Occipital lobe (tissue), 2 donors: ENCODE results near the gene PACRG. TPM values are rescaled to one million over a fixed set of nuclear protein-coding genes. Genes with fewer than 3 reads are reported as not detected.

Experiments
- DNase-seq: peaks from one replicate; lab custom pipeline; 2025; lab: John Stamatoyannopoulos, UW
- total RNA-seq: library from RNA; depleted of rRNA; stranded (reverse); fragments of >200 nt; gene quantifications from one replicate; pipeline ENCODE4 v1.2.3, GENCODE V29; 2014

Gene PACRG
- total RNA-seq, 1 donor from 2014 or later, result 6.7 TPM

DNA sequence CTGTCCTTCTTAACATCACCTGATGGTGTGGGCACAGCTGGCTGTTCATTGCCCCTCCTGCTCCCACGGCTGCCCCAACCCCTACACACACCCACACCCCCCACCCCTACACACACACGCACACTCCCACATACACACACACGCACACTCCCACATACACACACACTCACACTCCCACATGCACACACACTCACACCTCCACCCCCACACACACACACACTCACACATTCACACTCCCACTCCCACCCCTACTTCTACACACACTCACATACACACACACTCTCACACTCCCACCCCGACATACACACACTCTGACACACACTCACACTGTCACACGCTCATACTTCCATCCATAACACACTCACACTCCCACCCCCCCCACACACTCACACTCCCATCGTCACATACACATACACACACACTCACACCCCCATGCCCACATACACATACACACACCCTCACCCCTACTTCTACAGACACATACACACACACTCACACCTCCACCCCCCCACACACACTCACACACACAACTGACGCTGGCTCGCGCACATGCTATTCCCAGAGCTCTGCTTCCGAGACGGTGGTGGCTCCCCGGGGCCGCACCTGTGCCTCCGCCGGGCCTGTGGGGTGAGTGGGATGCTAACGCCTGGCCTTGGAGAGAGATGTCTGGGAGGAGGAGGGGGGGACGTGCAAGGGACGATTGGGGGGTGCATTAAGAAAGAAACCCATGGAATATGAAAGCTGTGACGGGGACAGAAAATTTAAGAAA lies 512.0 kb downstream of the PACRG start:
- DNase-seq, result no peak

DNA sequence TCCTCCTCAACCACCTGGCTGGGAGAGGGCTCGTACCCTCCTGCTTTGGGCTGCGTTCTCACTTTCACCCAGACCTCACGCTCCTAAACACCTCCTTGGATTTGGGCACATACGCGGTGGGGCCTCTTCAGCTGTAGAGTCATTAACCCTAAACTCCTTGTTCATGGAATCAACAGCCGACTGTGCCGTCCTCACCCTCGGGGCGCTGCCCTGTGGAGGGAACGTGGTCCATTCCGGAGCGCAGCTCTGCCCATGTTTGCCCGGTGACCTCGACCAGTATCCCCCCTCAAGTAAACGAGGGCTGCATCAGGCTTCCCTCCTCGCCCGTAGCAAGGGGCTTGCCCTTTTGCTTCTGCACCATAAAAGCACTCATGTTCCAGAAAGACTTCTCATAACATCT lies 512.8 kb downstream of the PACRG start:
- no peak for DNase-seq

DNA sequence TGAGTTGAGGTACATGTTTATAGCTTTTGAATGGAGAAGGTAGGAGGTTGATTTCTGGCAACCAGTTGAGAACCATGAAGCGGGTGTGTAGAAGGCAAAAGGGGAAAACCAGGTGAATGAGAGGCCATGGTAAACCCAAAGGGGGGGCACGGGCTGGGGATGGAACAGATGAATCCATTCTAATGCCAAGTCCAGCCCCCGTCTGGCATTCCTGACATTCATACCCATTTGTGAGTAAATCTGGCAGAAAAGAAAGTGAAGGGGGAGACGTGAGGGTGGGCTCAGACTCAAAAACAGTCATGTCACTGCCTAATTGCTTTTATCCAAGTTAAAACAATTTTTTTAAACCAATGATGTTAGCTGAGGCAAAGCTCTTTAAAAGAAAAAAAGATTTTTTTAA lies 513.9 kb downstream of the PACRG start:
- no peak for DNase-seq

DNA sequence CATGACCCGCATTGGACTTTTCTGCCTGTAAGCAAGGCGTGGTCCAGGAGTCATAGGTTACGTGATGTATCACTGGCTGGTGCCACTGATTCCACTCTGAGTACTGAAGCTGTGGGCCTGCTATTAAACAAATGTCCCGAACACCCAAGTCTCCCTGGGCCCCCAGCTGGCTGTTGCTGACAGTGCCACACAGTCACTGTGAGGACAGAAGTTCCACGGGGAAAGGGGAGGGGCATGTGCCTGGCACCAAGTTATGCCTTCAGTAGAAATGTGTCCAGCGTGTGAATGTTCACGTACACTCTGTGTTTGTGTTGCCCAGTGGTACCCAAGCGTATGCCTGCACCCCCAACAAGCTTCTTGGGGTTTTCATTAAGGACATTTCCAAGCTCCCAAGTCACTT lies 515.3 kb downstream of the PACRG start:
- DNase-seq, result peak; percentile 55

DNA sequence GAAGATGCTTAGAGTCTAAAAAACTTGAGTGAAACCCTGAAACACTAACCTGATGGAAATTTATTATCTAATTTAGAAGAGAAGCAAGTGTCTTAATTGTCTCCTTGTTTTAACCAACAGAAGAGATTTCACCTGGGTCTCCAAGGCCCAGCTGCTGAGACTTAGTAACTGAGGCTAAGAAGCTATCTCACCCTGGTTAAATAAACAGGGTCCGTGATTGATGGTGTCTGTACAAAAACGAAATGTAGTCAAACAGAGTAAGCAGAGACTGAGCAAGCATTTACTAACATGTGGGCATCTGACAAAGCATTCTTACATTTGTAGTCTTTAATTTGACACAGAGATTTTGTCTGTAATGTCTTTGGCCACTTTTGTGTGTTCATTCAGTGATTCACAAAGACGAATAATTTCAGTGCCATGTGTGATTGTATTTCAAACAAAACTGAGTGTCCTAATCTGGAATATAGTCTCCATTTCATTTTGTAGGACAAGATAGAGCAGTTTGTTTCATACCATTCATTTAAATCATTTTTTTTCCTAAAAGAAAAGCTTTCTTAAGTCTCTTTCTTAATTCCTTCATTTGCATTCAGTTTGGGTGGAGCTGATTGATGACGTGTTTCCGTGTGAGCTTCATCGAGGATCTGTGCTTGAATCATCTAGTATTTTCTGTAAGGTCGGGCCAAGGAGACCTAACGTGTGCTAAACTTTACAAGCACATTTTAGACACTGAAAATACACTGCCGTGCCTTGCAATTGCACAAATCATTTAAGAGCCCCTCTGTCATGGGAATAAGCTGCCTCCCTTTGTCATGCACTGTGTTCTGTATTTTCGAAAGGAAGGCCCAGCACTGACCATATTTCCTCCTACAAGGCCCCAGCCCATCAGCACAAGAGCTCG lies 516.2 kb downstream of the PACRG start:
- no peak for DNase-seq

DNA sequence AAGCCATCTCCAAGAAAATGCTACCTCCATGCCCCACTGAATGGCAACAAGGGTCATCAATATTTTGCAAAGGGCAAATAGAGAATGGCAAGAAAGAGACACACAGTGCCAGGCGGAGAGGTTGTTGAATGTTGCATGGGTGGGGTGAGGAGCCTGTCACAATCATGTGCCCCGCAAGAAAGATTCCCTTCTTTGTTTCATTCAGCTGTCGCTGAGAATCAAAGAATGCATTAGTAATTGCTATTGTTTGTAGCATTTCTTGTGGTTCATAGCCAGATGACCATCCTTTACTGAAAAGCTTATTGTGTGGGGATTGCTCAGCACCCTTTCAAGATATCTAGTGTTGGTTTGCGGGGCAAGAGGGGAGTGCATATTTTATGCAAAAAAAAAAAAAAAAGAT lies 520.3 kb downstream of the PACRG start:
- peak; percentile 25 for DNase-seq

DNA sequence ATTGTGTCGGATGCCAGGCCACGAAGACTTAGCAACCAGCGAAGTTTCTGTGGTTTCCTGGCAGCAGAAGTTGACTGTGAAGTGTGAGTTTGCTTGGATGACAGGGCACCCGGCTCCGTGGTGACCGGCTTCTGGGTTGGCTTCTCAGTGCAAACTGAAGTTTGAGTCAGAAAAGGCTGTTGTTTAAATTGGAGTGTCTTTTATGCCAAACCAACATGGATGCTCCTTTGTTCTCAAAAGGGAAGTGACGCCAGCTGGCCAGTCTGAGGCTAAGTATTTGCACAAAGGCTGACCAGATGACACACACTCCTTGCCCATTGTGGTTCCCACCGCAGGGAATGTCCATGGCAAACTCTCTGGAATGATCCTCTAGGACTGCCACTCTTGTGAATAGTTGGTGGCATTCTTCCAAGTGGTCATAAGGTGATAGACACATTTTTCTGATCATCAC lies 521.9 kb downstream of the PACRG start:
- peak; percentile 36 for DNase-seq

DNA sequence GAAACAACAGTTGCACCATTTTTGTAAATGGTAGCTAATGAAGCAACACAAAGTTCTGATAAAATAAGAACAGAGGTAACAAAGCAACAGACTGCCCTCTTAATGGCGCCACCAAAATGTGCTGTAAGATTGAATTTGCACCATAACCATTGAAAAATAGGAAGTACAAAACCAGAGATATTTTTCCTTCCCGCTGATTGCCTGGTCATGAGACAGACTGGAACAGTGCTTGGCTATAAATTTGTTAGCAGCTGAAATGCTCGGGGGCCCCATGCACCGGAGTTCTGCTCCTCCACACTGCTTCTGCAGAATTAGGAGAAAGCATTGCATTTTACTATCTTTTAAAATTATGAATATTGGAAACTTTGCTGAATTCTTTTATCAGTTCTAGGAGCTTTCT lies 522.3 kb downstream of the PACRG start:
- DNase-seq, result no peak

DNA sequence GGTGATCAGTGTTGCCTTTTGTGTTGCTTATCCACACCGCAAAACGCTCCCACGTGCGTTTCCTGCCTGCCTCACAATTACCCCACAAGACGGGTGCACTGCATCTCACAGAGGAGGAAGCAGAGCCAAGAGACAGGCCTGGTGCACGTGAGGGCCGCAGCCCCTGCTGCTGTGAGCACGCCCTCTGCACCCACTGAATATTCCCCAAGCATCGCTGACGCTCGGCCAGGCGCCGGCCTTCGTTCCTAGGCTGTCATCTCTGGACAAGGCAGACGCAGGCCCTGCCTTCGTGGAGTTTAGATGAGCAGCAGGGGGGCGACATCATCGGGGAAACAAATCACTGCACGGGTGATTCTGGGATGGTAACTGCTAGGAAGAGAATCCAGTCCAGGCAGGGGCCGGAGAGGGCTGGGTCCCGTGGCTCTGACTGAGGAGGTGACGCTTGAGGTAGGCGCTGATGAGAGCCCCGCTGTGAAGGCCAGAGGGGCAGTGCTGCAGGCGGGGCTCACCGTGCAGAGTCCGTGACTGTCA lies 524.4 kb downstream of the PACRG start:
- no peak for DNase-seq

DNA sequence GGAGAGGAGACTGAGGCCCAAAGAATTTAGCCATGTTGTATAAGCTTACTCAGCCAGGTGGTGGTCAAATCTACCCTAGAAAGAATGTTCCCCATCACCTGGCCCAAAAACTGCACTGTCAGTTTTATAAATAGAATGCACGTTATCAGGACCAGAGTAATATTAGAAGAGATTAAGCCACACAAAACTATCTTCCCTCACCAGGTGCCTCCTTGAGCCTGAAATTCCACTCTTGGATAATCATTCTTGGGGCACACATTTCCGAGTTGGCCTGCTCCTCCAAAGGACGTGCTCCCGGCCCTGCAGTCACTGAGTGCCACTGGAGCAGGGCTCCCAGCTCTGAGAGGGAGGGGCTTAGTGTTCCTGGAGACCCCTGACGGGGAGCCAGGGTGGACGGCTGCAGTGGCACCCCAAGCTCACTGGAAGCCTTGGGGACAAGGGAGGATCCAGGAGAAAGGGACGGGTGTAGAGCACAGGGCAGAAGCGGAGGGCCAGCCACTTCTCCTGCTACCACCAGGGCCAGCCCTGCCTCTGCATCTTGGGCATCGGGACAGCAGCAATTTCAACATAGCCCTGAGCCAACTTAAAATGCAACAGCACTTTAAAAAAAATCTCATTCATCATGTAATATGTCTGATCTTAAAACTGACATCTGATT lies 525.9 kb downstream of the PACRG start:
- DNase-seq, result no peak

DNA sequence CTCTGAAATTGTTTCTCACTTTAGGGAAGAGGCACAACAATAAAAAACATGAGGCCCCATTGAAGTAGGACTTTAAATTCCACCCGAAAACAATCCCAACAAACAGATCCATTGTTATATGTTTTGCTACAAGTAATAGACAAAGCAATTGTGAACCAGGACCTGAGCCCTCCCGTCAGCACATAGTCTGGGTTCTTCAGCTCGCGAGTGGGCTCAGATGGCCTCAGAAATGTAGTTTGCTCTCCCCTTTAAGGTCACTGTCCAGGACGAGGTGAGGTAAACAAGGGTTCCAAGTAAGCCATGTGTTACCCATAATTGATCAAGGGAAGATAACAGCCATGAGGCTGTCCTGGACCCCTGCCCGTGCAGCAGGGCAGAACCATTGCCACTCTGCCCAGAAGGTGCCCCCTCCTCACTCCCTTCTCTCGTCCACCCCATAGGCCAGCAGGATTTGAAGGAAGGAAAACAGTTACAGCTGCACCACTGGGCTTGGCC lies 526.6 kb downstream of the PACRG start:
- DNase-seq, result peak; percentile 32

DNA sequence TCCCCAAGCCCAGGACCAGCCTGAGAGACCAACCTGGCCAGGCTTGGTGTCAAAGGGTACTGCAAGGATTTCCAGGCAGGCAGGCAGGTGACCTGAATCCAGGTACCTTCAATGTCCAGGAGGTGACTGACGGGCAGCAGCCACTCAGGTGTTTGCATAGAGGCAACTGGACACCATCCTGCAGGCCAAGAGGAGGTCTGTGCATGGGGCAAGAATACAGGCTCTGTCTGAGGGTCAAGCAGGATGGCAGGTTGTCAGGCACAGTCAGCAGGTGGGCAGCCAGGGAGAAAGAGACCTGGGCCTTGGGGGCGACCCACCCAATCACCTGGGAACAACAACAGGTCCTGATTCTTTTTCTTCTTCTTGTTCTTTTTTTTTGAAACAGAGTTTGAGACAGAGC lies 527.5 kb downstream of the PACRG start:
- no peak for DNase-seq

DNA sequence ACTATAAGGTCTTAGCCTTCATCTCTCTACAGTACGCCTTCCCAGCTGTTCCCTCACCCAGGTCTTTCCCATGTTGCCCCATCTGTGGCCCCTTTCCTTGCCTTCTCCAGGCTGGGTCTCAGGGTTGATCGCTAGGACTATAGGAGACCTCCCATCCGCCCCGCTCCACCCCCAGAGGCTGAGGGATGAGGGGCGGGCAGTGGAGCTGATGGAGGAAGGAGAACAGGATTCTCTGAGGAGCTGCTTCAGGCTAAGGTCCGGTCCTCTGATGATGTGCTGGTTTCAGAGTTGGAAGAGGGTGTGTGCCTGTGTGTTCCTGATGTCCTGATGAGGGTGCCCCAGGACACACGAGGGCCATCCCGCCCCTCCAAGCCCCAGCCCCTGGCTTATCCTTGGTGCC lies 531.9 kb downstream of the PACRG start:
- no peak for DNase-seq

DNA sequence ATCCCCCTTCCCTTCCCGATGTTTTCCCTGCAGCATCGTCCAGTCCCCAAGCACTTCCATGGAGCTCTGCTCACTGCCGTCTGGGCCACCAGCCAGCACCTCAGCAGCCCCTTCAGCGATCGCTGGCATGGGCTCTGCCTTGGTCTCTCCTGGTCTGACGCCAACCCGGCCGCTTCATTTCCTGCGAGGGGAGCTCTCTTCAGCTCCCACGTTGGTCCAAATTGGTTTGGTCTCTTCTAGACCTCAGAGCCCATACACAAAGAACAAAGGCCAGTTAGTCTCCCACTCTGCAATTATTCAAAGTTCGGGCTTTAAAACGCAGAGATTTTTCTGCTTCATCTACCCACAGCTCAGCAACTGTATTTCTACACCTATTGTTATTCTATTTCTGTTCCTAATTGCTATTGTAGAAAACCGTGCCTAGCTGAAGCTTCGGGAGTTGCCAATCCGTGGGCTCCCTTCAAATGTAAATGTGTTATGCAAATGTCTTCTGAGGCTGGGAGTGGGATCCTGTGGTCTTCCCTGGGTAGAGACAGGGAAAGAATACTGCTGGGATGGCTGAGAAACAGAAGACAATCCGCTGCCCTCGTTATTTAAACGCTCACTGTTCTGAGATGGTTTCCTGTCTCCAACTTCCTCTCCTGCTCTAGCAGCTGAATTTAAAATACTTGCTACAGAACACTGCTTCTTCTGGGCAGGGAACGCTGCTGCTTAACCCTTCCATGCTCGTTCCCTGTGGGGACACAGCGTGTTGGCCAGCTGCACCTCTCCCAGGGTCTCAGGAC lies 532.5 kb downstream of the PACRG start:
- DNase-seq, result peak; percentile 46

DNA sequence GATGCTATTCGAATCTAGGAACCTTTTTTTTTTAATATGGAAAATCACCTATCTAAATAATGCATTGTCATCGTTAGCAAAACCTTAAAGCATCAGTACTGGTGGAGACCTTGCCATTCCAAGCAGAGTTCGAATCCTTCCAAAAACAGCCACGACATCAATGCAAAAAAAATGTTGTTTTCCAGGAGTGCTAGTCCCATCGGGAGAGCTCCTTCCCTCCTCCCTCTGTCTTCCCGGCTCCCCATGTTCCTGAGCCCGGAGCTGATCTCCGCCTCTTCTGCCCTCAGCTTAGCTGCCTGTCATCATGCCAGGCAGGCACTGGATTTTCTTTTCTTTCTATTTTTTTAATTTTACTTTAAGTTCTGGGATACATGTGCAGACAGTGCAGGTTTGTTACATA lies 533.1 kb downstream of the PACRG start:
- DNase-seq, result no peak

DNA sequence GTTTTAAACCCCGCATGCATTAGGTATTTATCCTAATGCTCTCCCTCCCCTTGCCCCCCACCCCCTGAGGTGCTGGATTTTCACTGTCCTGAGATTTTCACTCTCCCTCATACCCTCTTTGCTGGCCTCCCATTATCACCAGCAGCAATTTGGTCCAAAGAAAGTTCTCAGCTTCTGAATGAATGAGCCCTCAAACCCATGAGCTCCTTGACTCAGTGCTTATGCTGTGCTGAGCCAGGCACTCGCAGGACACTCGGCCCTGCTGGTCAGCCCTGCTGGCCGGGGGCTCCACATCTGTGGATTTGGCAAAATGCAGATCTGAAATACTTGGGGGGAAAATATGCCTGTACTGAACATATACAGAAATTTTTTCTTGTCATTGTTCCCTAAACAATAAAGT lies 533.6 kb downstream of the PACRG start:
- no peak for DNase-seq

DNA sequence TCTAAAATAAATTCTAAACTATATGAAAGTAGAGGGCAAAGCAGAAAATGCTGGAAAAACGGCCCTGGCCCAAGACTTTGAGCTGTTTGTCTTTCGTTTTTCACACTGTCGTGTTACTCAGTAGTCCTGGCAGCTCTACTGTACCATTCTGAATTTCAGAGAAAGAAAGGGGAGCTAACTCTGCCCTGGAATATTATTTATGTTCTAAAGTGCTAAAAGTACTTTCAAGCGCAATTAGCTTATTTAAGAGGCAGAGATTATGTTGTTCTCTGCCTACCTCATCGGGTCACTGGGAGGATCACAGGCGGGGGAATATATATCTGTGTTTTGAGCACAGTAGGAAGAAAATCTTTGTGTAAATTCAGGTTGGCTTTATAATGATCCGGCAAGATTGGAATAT lies 534.3 kb downstream of the PACRG start:
- no peak for DNase-seq

DNA sequence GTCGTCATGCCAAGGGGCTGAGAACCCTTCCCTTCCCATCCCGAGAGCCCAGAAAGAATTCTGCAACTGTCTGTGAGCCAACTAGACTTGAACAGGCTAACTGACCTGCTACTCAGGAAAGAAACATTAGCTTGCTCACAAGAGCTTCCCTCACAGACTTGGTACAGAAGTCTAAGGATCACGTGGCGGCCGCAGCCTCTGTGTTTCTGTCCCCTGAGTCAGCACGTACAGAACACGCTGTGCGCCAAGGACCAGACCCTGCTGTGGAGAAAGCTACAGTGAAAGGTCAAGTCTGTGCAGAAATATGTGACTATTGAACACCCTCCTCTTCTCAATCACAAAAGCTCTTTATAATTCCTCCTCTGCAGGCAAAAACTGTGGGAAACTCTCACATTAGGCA lies 535.4 kb downstream of the PACRG start:
- DNase-seq, result peak; percentile 62

DNA sequence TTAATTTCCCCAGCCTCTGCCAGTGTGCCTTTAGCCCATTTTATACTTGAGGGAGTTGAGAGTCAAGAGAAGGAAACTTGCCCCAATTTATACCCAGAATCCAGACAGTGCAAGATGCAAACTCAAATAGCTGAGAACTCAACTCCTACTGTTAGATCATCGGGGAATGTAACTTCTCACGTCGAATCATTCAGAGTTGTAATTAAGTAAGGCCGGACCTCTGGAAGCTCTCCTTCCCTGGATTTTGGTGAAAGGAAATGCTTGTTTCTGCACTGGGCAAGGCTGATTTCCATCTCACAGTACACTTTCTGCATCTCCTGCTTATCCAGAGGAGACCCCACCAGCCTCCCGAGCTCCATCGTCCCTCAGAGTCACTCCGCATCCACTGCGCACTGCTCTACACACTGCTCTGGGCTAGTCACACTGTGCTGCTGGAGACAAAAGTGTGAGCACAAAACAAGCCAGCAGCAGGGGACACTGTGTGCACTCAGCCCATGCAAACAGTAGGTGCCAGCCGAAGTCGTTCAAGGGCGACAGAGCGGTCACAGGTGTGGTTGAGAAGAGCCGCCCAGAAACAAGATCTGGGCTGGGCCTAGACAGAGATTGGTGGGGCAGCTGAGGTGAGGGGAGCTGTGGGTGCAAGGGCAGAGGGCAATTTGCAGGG lies 536.4 kb downstream of the PACRG start:
- DNase-seq, result no peak

DNA sequence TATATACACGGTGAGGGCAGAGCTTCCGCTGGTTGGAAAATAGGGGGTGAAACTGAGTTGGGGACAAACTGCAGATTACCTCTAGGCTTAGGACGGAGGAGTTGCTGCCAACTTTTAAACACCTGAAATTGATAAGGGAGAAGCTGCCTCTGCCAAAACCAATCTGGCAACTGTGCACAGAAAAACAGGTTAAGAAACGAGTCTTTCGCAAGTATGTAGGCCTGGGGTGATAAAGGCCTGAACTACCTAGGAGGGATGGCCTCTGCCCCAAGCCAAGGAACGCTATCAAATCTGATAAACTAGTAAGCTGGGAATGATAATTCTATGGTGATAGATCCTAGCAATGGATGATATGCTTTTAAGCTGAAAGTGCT lies 536.9 kb downstream of the PACRG start:
- DNase-seq, result no peak
